OCI-LY1 (cell line): Measurements from ENCODE around the gene SLC17A6.

Experiments
- CTCF ChIP-seq: fragments of 200-600 bp; sonication (generic), shearing (Covaris generic); IDR thresholded peaks from 2 replicates; pipeline ENCODE4 v1.5.1; 2017; ENCODE audit warnings: mild to moderate bottlenecking, antibody characterized with exemption, low read length, moderate library complexity, mixed read lengths
- EZH2 ChIP-seq: fragments of 200-600 bp; sonication (generic), shearing (Covaris generic); IDR thresholded peaks from 2 replicates; pipeline ENCODE4 v1.8.0; 2017; ENCODE audit warnings: borderline replicate concordance, mixed run types, mild to moderate bottlenecking, antibody characterized with exemption, low read length, moderate library complexity, mixed read lengths

- TF ChIP-seq CTCF (peak; percentile 61), EZH2 (no peak)
These were observed 33.7 kb upstream of the SLC17A6 start for GRCh38 chr11:22304337-22304961.
